Measurements from ENCODE around the gene MET.

DNA sequence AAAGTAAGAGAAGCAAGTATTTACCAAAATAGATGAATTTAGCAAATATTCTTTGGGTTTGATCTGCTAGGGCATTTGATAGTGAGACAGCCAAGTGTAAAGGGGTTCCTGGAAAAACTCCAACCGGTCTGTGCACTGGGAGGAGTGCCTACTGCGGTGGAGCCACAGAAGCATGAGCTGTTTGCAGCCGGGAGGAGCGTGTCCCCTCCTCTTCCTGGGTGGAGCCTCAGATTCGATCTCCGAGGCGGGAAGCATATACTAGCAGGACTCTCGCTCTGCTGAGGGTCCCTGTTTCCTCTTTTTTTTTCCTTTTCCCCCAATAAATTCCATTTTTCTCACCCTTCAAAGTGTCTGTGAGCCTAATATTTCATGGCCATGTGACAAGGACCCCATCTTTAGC lies 45.1 kb upstream of the MET start:
- TF ChIP-seq, protein P1, sequence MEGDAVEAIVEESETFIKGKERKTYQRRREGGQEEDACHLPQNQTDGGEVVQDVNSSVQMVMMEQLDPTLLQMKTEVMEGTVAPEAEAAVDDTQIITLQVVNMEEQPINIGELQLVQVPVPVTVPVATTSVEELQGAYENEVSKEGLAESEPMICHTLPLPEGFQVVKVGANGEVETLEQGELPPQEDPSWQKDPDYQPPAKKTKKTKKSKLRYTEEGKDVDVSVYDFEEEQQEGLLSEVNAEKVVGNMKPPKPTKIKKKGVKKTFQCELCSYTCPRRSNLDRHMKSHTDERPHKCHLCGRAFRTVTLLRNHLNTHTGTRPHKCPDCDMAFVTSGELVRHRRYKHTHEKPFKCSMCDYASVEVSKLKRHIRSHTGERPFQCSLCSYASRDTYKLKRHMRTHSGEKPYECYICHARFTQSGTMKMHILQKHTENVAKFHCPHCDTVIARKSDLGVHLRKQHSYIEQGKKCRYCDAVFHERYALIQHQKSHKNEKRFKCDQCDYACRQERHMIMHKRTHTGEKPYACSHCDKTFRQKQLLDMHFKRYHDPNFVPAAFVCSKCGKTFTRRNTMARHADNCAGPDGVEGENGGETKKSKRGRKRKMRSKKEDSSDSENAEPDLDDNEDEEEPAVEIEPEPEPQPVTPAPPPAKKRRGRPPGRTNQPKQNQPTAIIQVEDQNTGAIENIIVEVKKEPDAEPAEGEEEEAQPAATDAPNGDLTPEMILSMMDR (IDR thresholded peaks at IDR 0.05; ENCODE audit: poor library complexity, severe bottlenecking): no peak
- no peak for TF ChIP-seq EP300 (conservative IDR thresholded peaks at IDR 0.05; ENCODE audit: poor library complexity, severe bottlenecking)
- TF ChIP-seq EZH2 (IDR thresholded peaks at IDR 0.05; ENCODE audit: borderline replicate concordance, insufficient read depth, low read length, poor library complexity, severe bottlenecking): no peak
- no peak for TF ChIP-seq TAF1 (IDR thresholded peaks at IDR 0.05; ENCODE audit: low read depth)
- TF ChIP-seq SMC3 (conservative IDR thresholded peaks at IDR 0.05; ENCODE audit: poor library complexity): no peak
- TF ChIP-seq, protein P2, sequence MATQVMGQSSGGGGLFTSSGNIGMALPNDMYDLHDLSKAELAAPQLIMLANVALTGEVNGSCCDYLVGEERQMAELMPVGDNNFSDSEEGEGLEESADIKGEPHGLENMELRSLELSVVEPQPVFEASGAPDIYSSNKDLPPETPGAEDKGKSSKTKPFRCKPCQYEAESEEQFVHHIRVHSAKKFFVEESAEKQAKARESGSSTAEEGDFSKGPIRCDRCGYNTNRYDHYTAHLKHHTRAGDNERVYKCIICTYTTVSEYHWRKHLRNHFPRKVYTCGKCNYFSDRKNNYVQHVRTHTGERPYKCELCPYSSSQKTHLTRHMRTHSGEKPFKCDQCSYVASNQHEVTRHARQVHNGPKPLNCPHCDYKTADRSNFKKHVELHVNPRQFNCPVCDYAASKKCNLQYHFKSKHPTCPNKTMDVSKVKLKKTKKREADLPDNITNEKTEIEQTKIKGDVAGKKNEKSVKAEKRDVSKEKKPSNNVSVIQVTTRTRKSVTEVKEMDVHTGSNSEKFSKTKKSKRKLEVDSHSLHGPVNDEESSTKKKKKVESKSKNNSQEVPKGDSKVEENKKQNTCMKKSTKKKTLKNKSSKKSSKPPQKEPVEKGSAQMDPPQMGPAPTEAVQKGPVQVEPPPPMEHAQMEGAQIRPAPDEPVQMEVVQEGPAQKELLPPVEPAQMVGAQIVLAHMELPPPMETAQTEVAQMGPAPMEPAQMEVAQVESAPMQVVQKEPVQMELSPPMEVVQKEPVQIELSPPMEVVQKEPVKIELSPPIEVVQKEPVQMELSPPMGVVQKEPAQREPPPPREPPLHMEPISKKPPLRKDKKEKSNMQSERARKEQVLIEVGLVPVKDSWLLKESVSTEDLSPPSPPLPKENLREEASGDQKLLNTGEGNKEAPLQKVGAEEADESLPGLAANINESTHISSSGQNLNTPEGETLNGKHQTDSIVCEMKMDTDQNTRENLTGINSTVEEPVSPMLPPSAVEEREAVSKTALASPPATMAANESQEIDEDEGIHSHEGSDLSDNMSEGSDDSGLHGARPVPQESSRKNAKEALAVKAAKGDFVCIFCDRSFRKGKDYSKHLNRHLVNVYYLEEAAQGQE (IDR thresholded peaks at IDR 0.05; ENCODE audit: borderline replicate concordance): no peak
- TF ChIP-seq POLR2AphosphoS5 (IDR thresholded peaks at IDR 0.05): no peak
